B cell (primary cell): Measurements from ENCODE around the gene PHKG2. TPM values are rescaled to one million over a fixed set of nuclear protein-coding genes. Genes with fewer than 3 reads are reported as not detected.

ENCODE experiments used
- ATAC-seq: fragments of 200-7000 bp; cut with Tn5 transposase; one replicate; pipeline ENCODE4 v1.10.0; 2021; ENCODE audit warnings: low read depth, mild to moderate bottlenecking, moderate number of reproducible peaks, moderate library complexity
- CTCF ChIA-PET: fragments of 350-600 bp; sonication (Branson Sonifier 250); formaldehyde crosslinking; loops from one replicate; lab custom pipeline; 2021; ENCODE audit warnings: antibody characterized with exemption, inconsistent platforms; lab: Charles Lee
- POLR2A ChIA-PET: fragments of 350-600 bp; sonication (Branson Sonifier 250); formaldehyde crosslinking; loops from one replicate; lab custom pipeline; 2021; ENCODE audit warnings: antibody characterized with exemption; lab: Charles Lee
- DNase-seq: peaks from one replicate; pipeline ENCODE4 v3.0.0; 2013
- H2AFZ ChIP-seq: 2 replicates; pipeline ENCODE4 v1.6.1; 2012; ENCODE audit warnings: mild to moderate bottlenecking, low read depth, low read length; ENCODE audit not compliant: insufficient read depth, poor library complexity, severe bottlenecking
- H3K27ac ChIP-seq, 2 donors: 1 replicate in 1 of 2; 2 replicates in 1 of 2; pipeline ENCODE4 v1.5.1; 2012 to 2013; ENCODE audit warnings: low read length in 2 of 2, mild to moderate bottlenecking in 2 of 2, moderate library complexity in 1 of 2
- H3K27me3 ChIP-seq, 4 experiments: fragments of 200-600 bp in 1 of 4; sonication (generic) in 1 of 4; replicated peaks in 1 of 4; 1 replicate in 2 of 4; 2 replicates in 2 of 4; pipeline versions ENCODE4 v1.6.1 to v1.7.0; 2013 to 2016; ENCODE audit warnings: low read length in 3 of 4, mild to moderate bottlenecking in 2 of 4, mixed read lengths in 1 of 4, moderate library complexity in 1 of 4; ENCODE audit not compliant: insufficient read depth in 4 of 4, control insufficient read depth in 3 of 4; ENCODE audit errors: control extremely low read depth in 1 of 4
- H3K36me3 ChIP-seq, 2 experiments: replicated peaks in 1 of 2; 1 replicate in 1 of 2; 2 replicates in 1 of 2; pipeline versions ENCODE4 v1.6.1 to v1.7.1; 2013; ENCODE audit warnings: low read length in 1 of 2; ENCODE audit not compliant: insufficient read depth in 2 of 2, control insufficient read depth in 1 of 2; ENCODE audit errors: control extremely low read depth in 1 of 2, extremely low read depth in 1 of 2
- H3K4me1 ChIP-seq, 2 donors: fragments of 200-600 bp in 1 of 2; sonication (generic) in 1 of 2; 1 replicate in 1 of 2; 2 replicates in 1 of 2; pipeline versions ENCODE4 v1.5.1 to v1.6.1; 2013 to 2017; ENCODE audit warnings: low read length in 2 of 2; ENCODE audit not compliant: control insufficient read depth in 2 of 2, insufficient read depth in 2 of 2
- H3K4me2 ChIP-seq: replicated peaks from 2 replicates; pipeline ENCODE3; 2012; ENCODE audit warnings: mild to moderate bottlenecking, low read depth, low read length; ENCODE audit not compliant: poor library complexity, severe bottlenecking
- H3K4me3 ChIP-seq, 5 experiments: fragments of 200-600 bp in 1 of 5; sonication (generic) in 1 of 5; 1 replicate in 3 of 5; 2 replicates in 2 of 5; pipeline versions ENCODE4 v1.5.1 to v1.7.0; 2011 to 2016; ENCODE audit warnings: low read length in 4 of 5, mild to moderate bottlenecking in 4 of 5, low read depth in 2 of 5, control low read depth in 1 of 5, moderate library complexity in 1 of 5; ENCODE audit not compliant: insufficient read depth in 1 of 5; ENCODE audit errors: control extremely low read depth in 1 of 5, extremely low read depth in 1 of 5
- H3K79me2 ChIP-seq: fragments of 200-600 bp; sonication (generic); one replicate; pipeline ENCODE4 v1.6.0; 2016; ENCODE audit warnings: low read length; ENCODE audit not compliant: control insufficient read depth, insufficient read depth
- H3K9ac ChIP-seq: fragments of 200-600 bp; sonication (generic); 2 replicates; pipeline ENCODE4 v1.6.1; 2017; ENCODE audit warnings: mild to moderate bottlenecking, low read length, moderate library complexity
- H3K9me3 ChIP-seq, 3 donors: one replicate each; pipeline versions ENCODE4 v1.6.1 to v1.7.1; 2013; ENCODE audit warnings: low read length in 2 of 3; ENCODE audit not compliant: control insufficient read depth in 2 of 3, insufficient read depth in 1 of 3; ENCODE audit errors: control extremely low read depth in 1 of 3
- H4K20me1 ChIP-seq: 2 replicates; pipeline ENCODE4 v1.6.0; 2012; ENCODE audit warnings: mild to moderate bottlenecking, low read length; ENCODE audit not compliant: insufficient read depth, control insufficient read depth, poor library complexity, severe bottlenecking
- H3K27ac Mint-ChIP-seq: one replicate; pipeline ENCODE4 v1.8.0; 2021; ENCODE audit warnings: mixed read lengths
- H3K27me3 Mint-ChIP-seq: one replicate; pipeline ENCODE4 v1.8.0; 2021; ENCODE audit warnings: mixed read lengths
- H3K4me1 Mint-ChIP-seq: one replicate; pipeline ENCODE4 v1.8.0; 2021; ENCODE audit warnings: mixed read lengths
- H3K4me3 Mint-ChIP-seq: one replicate; pipeline ENCODE4 v1.8.0; 2021; ENCODE audit warnings: mixed read lengths
- H3K9me3 Mint-ChIP-seq: one replicate; pipeline ENCODE4 v1.8.0; 2022; ENCODE audit warnings: mixed read lengths; ENCODE audit not compliant: insufficient read depth
- EZH2 ChIP-seq: IDR thresholded peaks from 2 replicates; pipeline ENCODE4 v1.6.1; 2012; ENCODE audit warnings: borderline replicate concordance, low read depth, mild to moderate bottlenecking, moderate library complexity, low read length; ENCODE audit not compliant: insufficient read depth, poor library complexity, severe bottlenecking
- WGBS: methylation state at CpG from one replicate; pipeline ENCODE4 v1.1.5; 2013; ENCODE audit warnings: missing lambda C conversion rate; ENCODE audit not compliant: insufficient coverage; 5-methylcytosine and 5-hydroxymethylcytosine counted together
- intact Hi-C: fragments of 100-400 bp; cut with micrococcal nuclease; formaldehyde crosslinking; loops from one replicate; pipeline ENCODE4 v1.10.0; 2022
- polyA plus RNA-seq: library from polyadenylated mRNA; depleted of rRNA; stranded (reverse); fragments of >200 nt; gene quantifications from 2 replicates; pipeline ENCODE4 v1.2.3, GENCODE V29; 2012
- total RNA-seq, 2 donors: library from RNA; stranded (reverse); fragments of 120-200 nt in 1 of 2; gene quantifications; 1 replicate in 1 of 2; 2 replicates in 1 of 2; pipeline versions ENCODE4 v1.2.3 to v1.2.4, GENCODE V29; 2013 to 2022
- TF ChIP-seq, protein P1 (sequence below): fragments of 200-600 bp; IDR thresholded peaks from one replicate; pipeline ENCODE4 v1.8.0; 2022; ENCODE audit warnings: antibody characterized with exemption, mild to moderate bottlenecking

Gene PHKG2
- total and polyA plus RNA-seq, 2 donors (not counting 1 experiment from before 2014, with no cell fraction given), result 55.7 to 80.8 TPM

DNA sequence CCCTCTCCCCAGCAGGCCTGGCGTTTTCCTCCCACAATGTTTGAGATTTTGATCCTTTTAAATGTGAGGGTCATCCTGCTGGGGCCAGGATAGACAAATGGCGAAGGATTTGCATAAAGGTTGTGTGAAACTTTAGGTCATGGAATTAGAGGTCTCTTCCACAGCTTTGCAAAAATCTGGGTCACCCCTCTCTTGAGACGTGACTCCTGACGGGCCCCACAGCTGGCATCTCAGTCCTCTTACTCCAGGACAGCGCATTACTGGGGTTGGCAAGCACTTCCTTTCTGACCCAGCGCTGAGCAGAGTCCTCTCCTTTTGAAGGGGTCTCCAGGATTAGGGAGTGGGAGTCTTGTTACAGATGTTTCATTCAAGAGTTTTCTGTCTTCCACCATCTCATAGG lies 31.4 kb downstream of the PHKG2 start:
- Histone ChIP-seq H3K36me3 (peaks cover 0 to under 1% of the 10 kb centered on the region in 2 experiments), H3K4me1 (peaks cover 10 to 15% of the 10 kb centered on the region in 2 donors), H3K27me3 (peaks cover 0 to 19% (median 6%) of the 10 kb centered on the region in 4 experiments), H3K79me2 (no peaks in the 10 kb centered on the region), H3K9me3 (no peaks in the 10 kb centered on the region), H3K9ac (no peak overlapping the region), H2AFZ (no peak overlapping the region), H4K20me1 (peaks cover 16% of the 10 kb centered on the region), H3K4me3 (no peak overlapping the region), H3K4me2 (no peak overlapping the region), H3K27ac (no peak overlapping the region)
- DNase-seq (no peak), ATAC-seq (no peak)
- 96% methylated on average over 4 of the region's 6 CpGs for WGBS
- intact Hi-C loops, result no loop called here
- ChIA-PET POLR2A (no interaction called here), CTCF (no interaction called here)
- H3K27ac Mint-ChIP-seq, result no peak overlapping the region
- no peak overlapping the region for H3K4me3 Mint-ChIP-seq
- H3K4me1 Mint-ChIP-seq, result peaks cover 21% of the 10 kb centered on the region
- peaks cover 15% of the 10 kb centered on the region for H3K27me3 Mint-ChIP-seq
- TF ChIP-seq, protein P1, sequence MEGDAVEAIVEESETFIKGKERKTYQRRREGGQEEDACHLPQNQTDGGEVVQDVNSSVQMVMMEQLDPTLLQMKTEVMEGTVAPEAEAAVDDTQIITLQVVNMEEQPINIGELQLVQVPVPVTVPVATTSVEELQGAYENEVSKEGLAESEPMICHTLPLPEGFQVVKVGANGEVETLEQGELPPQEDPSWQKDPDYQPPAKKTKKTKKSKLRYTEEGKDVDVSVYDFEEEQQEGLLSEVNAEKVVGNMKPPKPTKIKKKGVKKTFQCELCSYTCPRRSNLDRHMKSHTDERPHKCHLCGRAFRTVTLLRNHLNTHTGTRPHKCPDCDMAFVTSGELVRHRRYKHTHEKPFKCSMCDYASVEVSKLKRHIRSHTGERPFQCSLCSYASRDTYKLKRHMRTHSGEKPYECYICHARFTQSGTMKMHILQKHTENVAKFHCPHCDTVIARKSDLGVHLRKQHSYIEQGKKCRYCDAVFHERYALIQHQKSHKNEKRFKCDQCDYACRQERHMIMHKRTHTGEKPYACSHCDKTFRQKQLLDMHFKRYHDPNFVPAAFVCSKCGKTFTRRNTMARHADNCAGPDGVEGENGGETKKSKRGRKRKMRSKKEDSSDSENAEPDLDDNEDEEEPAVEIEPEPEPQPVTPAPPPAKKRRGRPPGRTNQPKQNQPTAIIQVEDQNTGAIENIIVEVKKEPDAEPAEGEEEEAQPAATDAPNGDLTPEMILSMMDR, result no peak
- no peak for TF ChIP-seq EZH2
- H3K9me3 Mint-ChIP-seq, result no peaks in the 10 kb centered on the region

DNA sequence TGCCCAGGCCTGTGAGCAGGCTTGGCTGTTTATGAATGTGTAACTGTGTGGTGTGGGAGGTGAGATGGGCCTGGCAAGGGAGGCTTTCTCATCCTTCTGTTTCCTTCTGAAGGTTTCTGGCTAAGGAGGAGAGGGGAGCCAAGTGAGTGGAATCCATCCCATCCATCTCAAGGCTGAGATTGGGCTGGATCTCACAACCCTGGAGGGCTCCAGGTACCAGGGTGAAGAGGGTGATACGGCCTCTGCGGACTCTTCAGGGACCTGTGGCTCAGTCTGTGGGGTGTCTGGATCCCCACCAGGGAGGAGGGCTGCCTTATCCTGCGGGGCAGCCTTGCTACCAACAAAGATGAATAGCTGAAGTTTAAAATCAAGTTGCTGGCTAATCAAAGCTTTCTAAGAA lies 31.8 kb downstream of the PHKG2 start:
- H3K9me3 ChIP-seq, result no peaks in the 10 kb centered on the region
- H3K4me2 ChIP-seq, result no peak overlapping the region
- Mint-ChIP-seq H3K27me3 (peaks cover 15% of the 10 kb centered on the region), H3K27ac (peak overlapping the region; percentile 32), H3K9me3 (no peaks in the 10 kb centered on the region), H3K4me3 (no peak overlapping the region), H3K4me1 (peaks cover 17% of the 10 kb centered on the region)
- ChIA-PET POLR2A (no interaction called here), CTCF (no interaction called here)
- H3K79me2 ChIP-seq, result no peaks in the 10 kb centered on the region
- DNase-seq (no peak), ATAC-seq (no peak)
- peaks cover 12% of the 10 kb centered on the region for H4K20me1 ChIP-seq
- 88% methylated on average over 3 of the region's 3 CpGs for WGBS
- intact Hi-C loops, result no loop called here
- no peak overlapping the region for H3K27ac ChIP-seq
- H3K4me1 ChIP-seq, result peaks cover 9 to 12% of the 10 kb centered on the region in 2 donors
- no peak overlapping the region for H2AFZ ChIP-seq
- no peak overlapping the region for H3K9ac ChIP-seq
- H3K4me3 ChIP-seq, result no peak overlapping the region
- no peaks in the 10 kb centered on the region for H3K36me3 ChIP-seq
- peaks cover 0 to 19% (median 6%) of the 10 kb centered on the region in 4 experiments for H3K27me3 ChIP-seq
- TF ChIP-seq, protein P1, result no peak
- no peak for TF ChIP-seq EZH2
